ENCODE measurements around the gene SPDYE4. TPM values are rescaled to one million over a fixed set of nuclear protein-coding genes. Genes with fewer than 3 reads are reported as not detected.

SPDYE4 gene
- total RNA-seq, 1 donor from 2014 or later = not detected

- H3K27ac ChIP-seq = no peak overlapping the region
- no peaks in the 10 kb centered on the region for H3K36me3 ChIP-seq
- TF ChIP-seq CTCF (IDR thresholded peaks at IDR 0.05) = no peak
- H3K4me1 ChIP-seq = peaks cover 4% of the 10 kb centered on the region
- ATAC-seq = no peak
- intact Hi-C loops (cut with DNase I) = loop anchor here (10.0 kb wide), 1 partner anchor 333 kb away; no protein-coding TSS in a partner anchor
- no peaks in the 10 kb centered on the region for H3K9me3 ChIP-seq
- no peaks in the 10 kb centered on the region for H3K27me3 ChIP-seq
- no peak overlapping the region for H3K4me3 ChIP-seq
- no peak for DNase-seq
Measured at GRCh38 chr17:8747742-8748141, 10.6 kb downstream of the SPDYE4 start.

- Histone ChIP-seq H3K4me3 (peak overlapping the region; percentile 70), H3K27me3 (no peaks in the 10 kb centered on the region), H3K4me1 (peaks cover 4% of the 10 kb centered on the region), H3K9me3 (no peaks in the 10 kb centered on the region), H3K36me3 (no peaks in the 10 kb centered on the region), H3K27ac (no peak overlapping the region)
- intact Hi-C loops (cut with DNase I) = loop anchor here (10.0 kb wide), 1 partner anchor 332 kb away; no protein-coding TSS in a partner anchor
- DNase-seq (no peak), ATAC-seq (no peak)
- TF ChIP-seq CTCF (IDR thresholded peaks at IDR 0.05) = no peak
Measured at GRCh38 chr17:8746501-8747236, 11.7 kb downstream of the SPDYE4 start.

GRCh38 chr17:8745586-8746500, 12.5 kb downstream of the SPDYE4 start:
- Histone ChIP-seq H3K27me3 (no peaks in the 10 kb centered on the region), H3K4me1 (peaks cover 4% of the 10 kb centered on the region), H3K36me3 (no peaks in the 10 kb centered on the region), H3K4me3 (peak overlapping the region; percentile 70), H3K27ac (peak overlapping the region; percentile 80), H3K9me3 (no peaks in the 10 kb centered on the region)
- peak; percentile 87 for DNase-seq
- peak; percentile 91 for ATAC-seq
- peak; percentile 91 for TF ChIP-seq CTCF (IDR thresholded peaks at IDR 0.05)
- intact Hi-C loops (cut with DNase I) = loop anchor here (10.0 kb wide), 1 partner anchor 331 kb away; no protein-coding TSS in a partner anchor

GRCh38 chr17:8744086-8744785, 14.1 kb downstream of the SPDYE4 start:
- Histone ChIP-seq H3K27ac (no peak overlapping the region), H3K9me3 (no peaks in the 10 kb centered on the region), H3K4me3 (no peak overlapping the region), H3K27me3 (no peaks in the 10 kb centered on the region), H3K4me1 (peaks cover 4% of the 10 kb centered on the region), H3K36me3 (no peaks in the 10 kb centered on the region)
- TF ChIP-seq CTCF (IDR thresholded peaks at IDR 0.05) = no peak
- intact Hi-C loops (cut with DNase I) = loop anchor here (10.0 kb wide), 1 partner anchor 329 kb away; no protein-coding TSS in a partner anchor
- ATAC-seq (no peak), DNase-seq (no peak)

GRCh38 chr17:8742819-8743218, 15.5 kb downstream of the SPDYE4 start:
- Histone ChIP-seq H3K27ac (no peak overlapping the region), H3K27me3 (peaks cover 3% of the 10 kb centered on the region), H3K4me1 (peaks cover 4% of the 10 kb centered on the region), H3K4me3 (no peak overlapping the region), H3K36me3 (no peaks in the 10 kb centered on the region), H3K9me3 (no peaks in the 10 kb centered on the region)
- intact Hi-C loops (cut with DNase I) = loop anchor here (10.0 kb wide), 1 partner anchor 328 kb away; no protein-coding TSS in a partner anchor
- no peak for TF ChIP-seq CTCF (IDR thresholded peaks at IDR 0.05)
- ATAC-seq (peak; percentile 47), DNase-seq (no peak)
